RWPE2 (cell line): Measurements from ENCODE around the gene STK32C.

Source experiments
- ATAC-seq: fragments of 200-7000 bp; cut with Tn5 transposase; 3 replicates; pipeline ENCODE4 v1.9.1; 2021; ENCODE audit warnings: low read depth
- DNase-seq: peaks from one replicate; pipeline ENCODE4 v3.0.0-alpha.2; 2020; ENCODE audit warnings: low spot score
- H3K27ac ChIP-seq: fragments of 450-650 bp; 2 replicates; pipeline ENCODE4 v1.5.1; 2017; ENCODE audit warnings: mild to moderate bottlenecking; ENCODE audit not compliant: poor library complexity, severe bottlenecking
- H3K27me3 ChIP-seq: fragments of 250-450 bp; sonication (Bioruptor Pico); 2 replicates; pipeline ENCODE4 v1.5.1; 2021; ENCODE audit warnings: mild to moderate bottlenecking, moderate library complexity; ENCODE audit not compliant: insufficient read depth, poor library complexity, severe bottlenecking
- H3K36me3 ChIP-seq: fragments of 250-450 bp; sonication (Bioruptor Pico); 2 replicates; pipeline ENCODE4 v1.5.1; 2020; ENCODE audit warnings: low read depth, mild to moderate bottlenecking, moderate library complexity
- H3K4me1 ChIP-seq: fragments of 250-450 bp; sonication (Bioruptor Pico); 2 replicates; pipeline ENCODE4 v1.5.1; 2021; ENCODE audit warnings: mild to moderate bottlenecking, moderate library complexity; ENCODE audit not compliant: insufficient read depth, poor library complexity, severe bottlenecking
- H3K4me3 ChIP-seq: fragments of 250-450 bp; sonication (Bioruptor Pico); 2 replicates; pipeline ENCODE4 v1.5.1; 2021; ENCODE audit warnings: mild to moderate bottlenecking, moderate library complexity; ENCODE audit not compliant: severe bottlenecking
- H3K9me3 ChIP-seq: fragments of 250-450 bp; sonication (Bioruptor Pico); 2 replicates; pipeline ENCODE4 v1.5.1; 2021; ENCODE audit warnings: mild to moderate bottlenecking, moderate library complexity; ENCODE audit not compliant: severe bottlenecking
- CTCF ChIP-seq: fragments of 450-650 bp; IDR thresholded peaks from one replicate; pipeline ENCODE4 v1.5.1; 2017; ENCODE audit warnings: mild to moderate bottlenecking, moderate library complexity; ENCODE audit not compliant: poor library complexity, severe bottlenecking

The STK32C gene

GRCh38 chr10:132247943-132248342 is 59.8 kb downstream of the STK32C start:
- no peak for DNase-seq
- Histone ChIP-seq H3K27me3 (no peaks in the 10 kb centered on the region), H3K4me1 (no peaks in the 10 kb centered on the region), H3K9me3 (no peaks in the 10 kb centered on the region), H3K27ac (no peak overlapping the region), H3K4me3 (no peak overlapping the region), H3K36me3 (no peaks in the 10 kb centered on the region)
- ATAC-seq: no peak
- TF ChIP-seq CTCF: no peak

GRCh38 chr10:132246296-132246695 is 61.5 kb downstream of the STK32C start:
- DNase-seq: no peak
- H3K4me3 ChIP-seq: no peak overlapping the region
- H3K27me3 ChIP-seq: no peaks in the 10 kb centered on the region
- no peak overlapping the region for H3K27ac ChIP-seq
- ATAC-seq: no peak
- no peaks in the 10 kb centered on the region for H3K36me3 ChIP-seq
- H3K9me3 ChIP-seq: no peaks in the 10 kb centered on the region
- TF ChIP-seq CTCF: no peak
- H3K4me1 ChIP-seq: no peaks in the 10 kb centered on the region

- no peak for DNase-seq
- no peaks in the 10 kb centered on the region for H3K9me3 ChIP-seq
- no peak overlapping the region for H3K4me3 ChIP-seq
- TF ChIP-seq CTCF: no peak
- no peaks in the 10 kb centered on the region for H3K4me1 ChIP-seq
- no peaks in the 10 kb centered on the region for H3K36me3 ChIP-seq
- H3K27ac ChIP-seq: no peak overlapping the region
- ATAC-seq: no peak
- H3K27me3 ChIP-seq: no peaks in the 10 kb centered on the region
Observed at GRCh38 chr10:132245056-132245455, 62.7 kb downstream of the STK32C start.

- Histone ChIP-seq H3K36me3 (no peaks in the 10 kb centered on the region), H3K4me1 (no peaks in the 10 kb centered on the region), H3K27me3 (no peaks in the 10 kb centered on the region), H3K4me3 (no peak overlapping the region), H3K9me3 (no peaks in the 10 kb centered on the region), H3K27ac (no peak overlapping the region)
- DNase-seq (no peak), ATAC-seq (no peak)
- no peak for TF ChIP-seq CTCF
Observed at GRCh38 chr10:132243626-132244025, 64.1 kb downstream of the STK32C start.

GRCh38 chr10:132243141-132243540 is 64.6 kb downstream of the STK32C start:
- Histone ChIP-seq H3K27ac (no peak overlapping the region), H3K4me3 (no peak overlapping the region), H3K4me1 (no peaks in the 10 kb centered on the region), H3K27me3 (no peaks in the 10 kb centered on the region), H3K9me3 (no peaks in the 10 kb centered on the region), H3K36me3 (no peaks in the 10 kb centered on the region)
- TF ChIP-seq CTCF: no peak
- DNase-seq (no peak), ATAC-seq (no peak)
